Liver (tissue), 3 donors: ENCODE measurements around the gene CNMD.

Experiments
- ATF3 ChIP-seq: IDR thresholded peaks from 2 replicates; pipeline ENCODE4 v1.6.1; 2016; ENCODE audit warnings: antibody characterized with exemption
- TAF1 ChIP-seq: conservative IDR thresholded peaks from 2 replicates; pipeline ENCODE4 v1.6.1; 2016; ENCODE audit warnings: antibody characterized with exemption, mild to moderate bottlenecking
- TF ChIP-seq, protein P1 (sequence below): fragments of 150-350 bp; IDR thresholded peaks from 2 replicates; pipeline ENCODE4 v1.5.1; 2017; ENCODE audit warnings: improper control_type of control experiment, low read depth, low read length; ENCODE audit not compliant: missing input control
- donor health status: healthy.
- donor health status: healthy.

DNA sequence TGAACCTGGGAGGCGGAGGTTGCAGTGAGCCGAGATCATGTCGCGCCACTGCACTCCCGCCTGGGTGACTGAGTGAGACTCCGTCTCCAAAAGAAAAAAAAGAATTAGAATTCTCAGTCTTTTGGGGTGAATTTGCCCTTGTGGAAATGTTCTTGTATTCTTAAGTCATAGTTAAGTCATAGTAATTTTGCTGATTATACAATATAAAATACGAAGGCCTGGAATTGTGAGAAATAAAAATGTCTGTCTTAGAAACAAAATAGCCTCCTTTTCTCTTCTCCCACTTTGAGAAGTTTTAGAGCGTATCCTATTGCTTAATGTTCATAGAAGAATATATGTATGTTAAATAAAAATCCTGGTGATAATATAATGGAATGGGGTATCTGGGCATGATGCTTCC, 68.9 kb downstream of the CNMD start:
- TF ChIP-seq, protein P1, sequence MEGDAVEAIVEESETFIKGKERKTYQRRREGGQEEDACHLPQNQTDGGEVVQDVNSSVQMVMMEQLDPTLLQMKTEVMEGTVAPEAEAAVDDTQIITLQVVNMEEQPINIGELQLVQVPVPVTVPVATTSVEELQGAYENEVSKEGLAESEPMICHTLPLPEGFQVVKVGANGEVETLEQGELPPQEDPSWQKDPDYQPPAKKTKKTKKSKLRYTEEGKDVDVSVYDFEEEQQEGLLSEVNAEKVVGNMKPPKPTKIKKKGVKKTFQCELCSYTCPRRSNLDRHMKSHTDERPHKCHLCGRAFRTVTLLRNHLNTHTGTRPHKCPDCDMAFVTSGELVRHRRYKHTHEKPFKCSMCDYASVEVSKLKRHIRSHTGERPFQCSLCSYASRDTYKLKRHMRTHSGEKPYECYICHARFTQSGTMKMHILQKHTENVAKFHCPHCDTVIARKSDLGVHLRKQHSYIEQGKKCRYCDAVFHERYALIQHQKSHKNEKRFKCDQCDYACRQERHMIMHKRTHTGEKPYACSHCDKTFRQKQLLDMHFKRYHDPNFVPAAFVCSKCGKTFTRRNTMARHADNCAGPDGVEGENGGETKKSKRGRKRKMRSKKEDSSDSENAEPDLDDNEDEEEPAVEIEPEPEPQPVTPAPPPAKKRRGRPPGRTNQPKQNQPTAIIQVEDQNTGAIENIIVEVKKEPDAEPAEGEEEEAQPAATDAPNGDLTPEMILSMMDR = no peak
- no peak for TF ChIP-seq TAF1
- TF ChIP-seq ATF3 = no peak
